HepG2 (cell line): Measurements from ENCODE around the gene HLA-F. TPM values are rescaled to one million over a fixed set of nuclear protein-coding genes. Genes with fewer than 3 reads are reported as not detected.

Experiments used
- GMEB1 ChIP-seq: sonication (generic); formaldehyde crosslinking; IDR thresholded peaks from 2 replicates; pipeline ENCODE4 v1.5.1; 2020; ENCODE audit warnings: missing genetic modification reagents, mild to moderate bottlenecking, borderline replicate concordance
- POGK ChIP-seq: sonication (generic); formaldehyde crosslinking; conservative IDR thresholded peaks from 2 replicates; pipeline ENCODE4 v1.8.0; 2022; ENCODE audit warnings: mild to moderate bottlenecking, moderate library complexity, missing genetic modification reagents
- PRDM10 ChIP-seq: sonication (generic); formaldehyde crosslinking; IDR thresholded peaks from 2 replicates; pipeline ENCODE4 v1.4.0; 2020; ENCODE audit warnings: low read depth, missing genetic modification reagents
- THYN1 ChIP-seq: sonication (generic); formaldehyde crosslinking; IDR thresholded peaks from 2 replicates; pipeline ENCODE4 v1.8.1; 2023; ENCODE audit warnings: low read depth, mild to moderate bottlenecking, moderate library complexity, missing genetic modification reagents, borderline replicate concordance
- TOPORS ChIP-seq: sonication (generic); formaldehyde crosslinking; IDR thresholded peaks from 2 replicates; pipeline ENCODE4 v1.8.0; 2023; ENCODE audit warnings: mild to moderate bottlenecking, missing genetic modification reagents
- ZBED4 ChIP-seq: sonication (generic); formaldehyde crosslinking; IDR thresholded peaks from 2 replicates; pipeline ENCODE4 v1.4.0; 2020; ENCODE audit warnings: missing genetic modification reagents, borderline replicate concordance
- ZNF160 ChIP-seq: sonication (generic); formaldehyde crosslinking; IDR thresholded peaks from 2 replicates; pipeline ENCODE4 v1.8.0; 2022; ENCODE audit warnings: mild to moderate bottlenecking, inconsistent platforms, missing genetic modification reagents
- ZNF260 ChIP-seq: sonication (generic); formaldehyde crosslinking; IDR thresholded peaks from 2 replicates; pipeline ENCODE4 v1.4.0; 2020; ENCODE audit warnings: missing genetic modification reagents, low read depth, mild to moderate bottlenecking, borderline replicate concordance
- ZNF331 ChIP-seq: sonication (generic); formaldehyde crosslinking; IDR thresholded peaks from 2 replicates; pipeline ENCODE4 v1.4.0; 2020; ENCODE audit warnings: missing genetic modification reagents
- ZNF350 ChIP-seq: sonication (generic); formaldehyde crosslinking; IDR thresholded peaks from 2 replicates; pipeline ENCODE4 v1.4.0; 2020; ENCODE audit warnings: mild to moderate bottlenecking, low read depth, missing genetic modification reagents, borderline replicate concordance
- ZNF552 ChIP-seq: sonication (generic); formaldehyde crosslinking; IDR thresholded peaks from 2 replicates; pipeline ENCODE4 v1.9.0; 2022; ENCODE audit warnings: missing genetic modification reagents, mild to moderate bottlenecking, borderline replicate concordance
- ZNF710 ChIP-seq: sonication (generic); formaldehyde crosslinking; IDR thresholded peaks from 2 replicates; pipeline ENCODE4 v1.5.0; 2020; ENCODE audit warnings: mild to moderate bottlenecking, missing genetic modification reagents, borderline replicate concordance
- ZNF792 ChIP-seq: IDR thresholded peaks from 2 replicates; pipeline ENCODE4 v1.6.1; 2016
- polyA plus RNA-seq, 8 experiments: library from polyadenylated mRNA; depleted of rRNA in 3 of 8; stranded (reverse) in 7 of 8; unstranded in 1 of 8; fragments of >200 nt; fragmentation: Illumina TruSeq in 4 of 8; extraction: Trizol in 4 of 8; gene quantifications; 2 replicates each; pipeline versions ENCODE4 v1.2.1 to v1.2.3, GENCODE V29; 2011 to 2016; ENCODE audit warnings: low read depth in 4 of 8, missing spikeins in 1 of 8, mixed read lengths in 1 of 8; ENCODE audit not compliant: insufficient read depth in 1 of 8
- total RNA-seq, 5 experiments: library from RNA; depleted of rRNA; stranded (reverse); fragments of >200 nt; fragmentation: Illumina TruSeq; extraction: Trizol; gene quantifications; 2 replicates each; pipeline ENCODE4 v1.2.3, GENCODE V29; 2016; ENCODE audit warnings: low read depth in 1 of 5

HLA-F gene
- total and polyA plus RNA-seq, 2 of the 13 experiments (the other 11 are each of a cell fraction or from before 2014, with no cell fraction given) = 6.0 to 6.1 TPM

- TF ChIP-seq ZNF552 (CRISPR knock-in tag) = no peak
- no peak for TF ChIP-seq ZNF260 (CRISPR knock-in tag)
- 0 out of 2 replicates have a peak, but pooled peaks have one; percentile 17 for TF ChIP-seq ZNF331 (CRISPR knock-in tag)
- 0 out of 2 replicates have a peak, but pooled peaks have one; percentile 29 for TF ChIP-seq PRDM10 (CRISPR knock-in tag)
- TF ChIP-seq GMEB1 (CRISPR knock-in tag) = peak; percentile 38
- TF ChIP-seq ZNF710 (CRISPR knock-in tag) = no peak
- 0 out of 2 replicates have a peak, but pooled peaks have one; percentile 27 for TF ChIP-seq ZNF792 (CRISPR knock-in tag)
- TF ChIP-seq ZBED4 = peak; percentile 35; the same call in 1 of the 2 replicates
- TF ChIP-seq ZNF350 (CRISPR knock-in tag) = peak; percentile 45; the same call in 1 of the 2 replicates
- TF ChIP-seq THYN1 = 0 out of 2 replicates have a peak, but pooled peaks have one; percentile 42
- peak; percentile 88 for TF ChIP-seq TOPORS (CRISPR knock-in tag)
- no peak for TF ChIP-seq ZNF160 (CRISPR knock-in tag)
- peak; percentile 74; the same call in 1 of the 2 replicates for TF ChIP-seq POGK
Measured at GRCh38 chr6:29748391-29749307, 25.4 kb downstream of the HLA-F start (continued).
